GM10248 (cell line): ENCODE results near the gene STAT5B.

Experiments used
- CTCF ChIA-PET: fragments of 300-600 bp; sonication (Branson Sonifier 250); formaldehyde crosslinking; extraction: SDS; loops from one replicate; lab custom pipeline; 2021; ENCODE audit warnings: antibody characterized with exemption; lab: Yijun Ruan, JAX
- POLR2A ChIA-PET: fragments of 350-650 bp; sonication (Branson Sonifier 250); formaldehyde crosslinking; extraction: SDS; loops from one replicate; lab custom pipeline; 2020; ENCODE audit warnings: antibody characterized with exemption; lab: Yijun Ruan, JAX
- DNase-seq: peaks from one replicate; pipeline ENCODE4 v3.0.0; 2012; ENCODE audit errors: extremely low spot score
- CTCF ChIP-seq: IDR thresholded peaks from 2 replicates; pipeline ENCODE4 v1.5.1; 2012; ENCODE audit warnings: mild to moderate bottlenecking, low read depth; ENCODE audit errors: extremely low read depth, missing control alignments, control extremely low read depth

STAT5B gene

GRCh38 chr17:42272162-42272907 lies 3.9 kb downstream of the STAT5B start:
- DNase-seq = no peak
- POLR2A ChIA-PET = no interaction called here
- TF ChIP-seq CTCF = no peak
- CTCF ChIA-PET = interaction anchor here (0.8 kb wide), 1 partner anchor 131 kb away, joined by 3 read pairs; no protein-coding TSS in a partner anchor

GRCh38 chr17:42271779-42272035 lies 4.5 kb downstream of the STAT5B start:
- POLR2A ChIA-PET = no interaction called here
- no peak for TF ChIP-seq CTCF
- CTCF ChIA-PET = no interaction called here
- DNase-seq = no peak

- CTCF ChIA-PET = interaction anchor here (1.2 kb wide), 1 partner anchor 8 kb away, joined by 3 read pairs; no protein-coding TSS in a partner anchor
- no peak for DNase-seq
- POLR2A ChIA-PET = no interaction called here
- TF ChIP-seq CTCF = no peak
These were observed 5.0 kb downstream of the STAT5B start for GRCh38 chr17:42271006-42271778.

- POLR2A ChIA-PET = no interaction called here
- no peak for TF ChIP-seq CTCF
- CTCF ChIA-PET = interaction anchor here (1.2 kb wide), 3 partner anchors 8 to 136 kb away, joined by 3 read pairs; no protein-coding TSS in a partner anchor
- no peak for DNase-seq
These were observed 5.6 kb downstream of the STAT5B start for GRCh38 chr17:42270596-42270995.

DNA sequence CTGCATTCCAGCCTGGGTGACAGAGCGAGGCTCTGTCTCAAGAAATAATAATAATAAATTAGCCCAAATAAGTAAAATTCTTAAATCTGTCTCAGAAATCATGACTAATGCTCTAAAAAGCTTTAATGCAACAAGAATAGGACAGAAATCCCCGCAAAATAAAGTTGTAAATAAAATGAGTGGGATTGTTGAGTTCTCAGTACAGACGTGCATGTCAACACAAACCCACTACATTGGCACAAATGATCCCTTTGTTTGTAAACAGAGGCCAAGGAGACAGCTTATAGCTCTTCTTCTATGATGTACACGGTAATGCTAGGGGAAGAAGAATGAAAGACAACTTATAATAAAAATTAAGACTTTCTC lies 6.0 kb downstream of the STAT5B start:
- no peak for TF ChIP-seq CTCF
- ChIA-PET CTCF (interaction anchor here (1.2 kb wide), 3 partner anchors 9 to 136 kb away, joined by 3 read pairs; no protein-coding TSS in a partner anchor), POLR2A (no interaction called here)
- no peak for DNase-seq

DNA sequence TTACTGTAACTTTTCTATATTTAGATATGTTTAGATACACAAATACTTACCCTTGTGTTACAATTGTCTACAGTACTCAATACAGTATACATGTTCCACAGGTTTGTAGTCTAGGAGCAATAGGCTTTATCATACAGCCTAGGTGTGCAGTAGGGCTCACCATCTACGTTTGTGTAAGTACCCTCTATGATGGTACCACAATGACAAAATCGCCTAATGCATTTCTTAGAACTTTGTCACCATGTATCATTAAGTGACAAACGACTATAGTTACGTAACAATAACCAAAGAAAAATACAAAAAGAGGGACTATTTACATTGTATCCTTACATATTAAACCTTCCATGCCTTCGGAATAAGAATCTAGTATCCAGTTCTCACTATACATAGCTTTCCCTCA lies 8.0 kb downstream of the STAT5B start:
- POLR2A ChIA-PET = no interaction called here
- TF ChIP-seq CTCF = no peak
- DNase-seq = no peak
- CTCF ChIA-PET = interaction anchor here (0.8 to 1.5 kb wide), 4 partner anchors 10 to 250 kb away, joined by 3 to 4 read pairs (median 3); no protein-coding TSS in a partner anchor
